Spleen (tissue), 11 donors: ENCODE measurements around the gene SSB. TPM values are rescaled to one million over a fixed set of nuclear protein-coding genes. Genes with fewer than 3 reads are reported as not detected.
"Not testable (repeated sequence)": the region's sequence is repeated elsewhere in the genome, so short reads cannot be mapped to it uniquely, and the experiment has no call there.

Experiments used
- DNase-seq: peaks from one replicate; pipeline ENCODE4 v3.0.0-alpha.2; 2020
- H3K27ac ChIP-seq, 8 donors: fragments of 200-600 bp; sonication (generic) in 7 of 8; 1 replicate in 4 of 8; 2 replicates in 4 of 8; pipeline versions ENCODE4 v1.5.0 to v1.8.0; 2016 to 2021; ENCODE audit warnings: inconsistent platforms in 4 of 8, mild to moderate bottlenecking in 4 of 8, moderate library complexity in 1 of 8
- H3K27me3 ChIP-seq, 7 donors: fragments of 200-600 bp; sonication (generic) in 6 of 7; replicated peaks in 1 of 7; 1 replicate in 4 of 7; 2 replicates in 3 of 7; pipeline versions ENCODE4 v1.5.0 to v1.8.0; 2016 to 2021; ENCODE audit warnings: inconsistent platforms in 3 of 7, mild to moderate bottlenecking in 1 of 7
- H3K36me3 ChIP-seq, 6 donors: fragments of 200-600 bp; sonication (generic) in 5 of 6; 1 replicate in 4 of 6; 2 replicates in 2 of 6; pipeline versions ENCODE4 v1.5.0 to v1.8.0; 2016 to 2021; ENCODE audit warnings: inconsistent platforms in 2 of 6
- H3K4me1 ChIP-seq, 6 donors: fragments of 200-600 bp; sonication (generic) in 5 of 6; 1 replicate in 3 of 6; 2 replicates in 3 of 6; pipeline versions ENCODE4 v1.5.0 to v1.8.0; 2016 to 2021; ENCODE audit warnings: inconsistent platforms in 3 of 6
- H3K4me3 ChIP-seq, 8 donors: fragments of 200-600 bp; sonication (generic) in 7 of 8; 1 replicate in 4 of 8; 2 replicates in 4 of 8; pipeline versions ENCODE4 v1.5.0 to v1.8.0; 2016 to 2021; ENCODE audit warnings: inconsistent platforms in 4 of 8, mild to moderate bottlenecking in 4 of 8, moderate library complexity in 2 of 8
- H3K9me3 ChIP-seq, 8 donors: fragments of 200-600 bp; sonication (generic) in 7 of 8; 1 replicate in 4 of 8; 2 replicates in 4 of 8; pipeline versions ENCODE4 v1.5.0 to v1.8.0; 2016 to 2021; ENCODE audit warnings: inconsistent platforms in 4 of 8
- POLR2A ChIP-seq, 3 donors: fragments of 450-650 bp; IDR thresholded peaks; one replicate each; pipeline ENCODE4 v1.5.1; 2017; ENCODE audit warnings: antibody characterized with exemption in 3 of 3, mild to moderate bottlenecking in 1 of 3
- POLR2AphosphoS5 ChIP-seq, 3 donors: sonication (generic); formaldehyde crosslinking; IDR thresholded peaks; one replicate each; pipeline ENCODE4 v1.5.1; 2017; ENCODE audit warnings: antibody characterized with exemption in 3 of 3
- WGBS, 5 donors: extraction: QIAGEN DNeasy Blood & Tissue Kit in 3 of 5; methylation state at CpG; one replicate each; pipeline versions ENCODE4 v1.1.5 to v1.1.7; 2013 to 2018; 5-methylcytosine and 5-hydroxymethylcytosine counted together
- intact Hi-C: fragments of 100-400 bp; cut with DNase I; formaldehyde crosslinking; loops from one replicate; pipeline ENCODE4 v1.15.0; 2023; ENCODE audit warnings: low total_unique reads
- polyA plus RNA-seq, 3 donors: library from polyadenylated mRNA; stranded (reverse); fragments of 200-250 nt; gene quantifications; one replicate each; pipeline ENCODE4 v1.2.1, GENCODE V29; 2013
- total RNA-seq, 7 donors: library from RNA; depleted of rRNA in 3 of 7; stranded (reverse); fragments of >200 nt in 3 of 7; fragmentation: NEBNext Ultra II Directional in 4 of 7; extraction: Animal tissue kit (Norgen Biotek cat#: 25700) in 4 of 7; gene quantifications; one replicate each; pipeline versions ENCODE4 v1.1.0 to v1.2.1, GENCODE V29; 2016 to 2021
- TF ChIP-seq, protein P1 (sequence below), 11 experiments: fragments of 200-600 bp in 7 of 11; fragments of 450-650 bp in 4 of 11; sonication (generic) in 4 of 11; IDR thresholded peaks in 8 of 11; conservative IDR thresholded peaks in 3 of 11; 1 replicate in 7 of 11; 2 replicates in 4 of 11; pipeline versions ENCODE4 v1.4.0 to v1.8.0; 2016 to 2021; ENCODE audit warnings: antibody characterized with exemption in 11 of 11, inconsistent platforms in 4 of 11, mild to moderate bottlenecking in 1 of 11
- donor health status: healthy with polysubstance abuse.
- donor health status: DM: no; HTN: no; CAD: no; lungs with moderate emphysema.
- donor health status: DM: no; HTN: no; CAD: no.
- donor health status: Bipolar disorder and iron deficiency.
- donor health status: healthy.
- donor health status: DM: no; HTN: no; CAD: no.
- donor health status: DM: yes; HTN: yes; CAD: no.

The SSB gene
- total and polyA plus RNA-seq, 10 donors = 55.1 to 103 (median 74.9) TPM

DNA sequence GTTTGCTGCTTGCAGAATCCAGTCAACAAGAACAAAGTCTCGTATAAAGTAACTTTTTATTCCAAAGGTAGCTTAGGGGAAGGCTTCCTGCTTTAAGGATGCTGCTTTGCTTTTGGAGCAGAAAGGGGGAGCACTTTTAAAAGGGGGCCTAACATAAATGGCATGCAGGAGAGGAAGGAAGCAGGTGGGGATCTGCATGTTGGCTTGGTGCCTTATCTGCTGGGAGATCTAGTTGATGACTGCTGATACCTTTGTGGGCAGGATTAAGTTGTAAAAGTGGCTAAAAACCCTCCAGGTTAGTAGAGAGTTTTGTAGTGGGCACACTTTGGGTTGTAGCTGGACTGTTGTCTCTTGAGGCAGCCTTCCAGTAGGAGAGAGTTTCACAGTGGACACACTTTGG is 51.0 kb downstream of the SSB start:
- Histone ChIP-seq H3K27ac (no peak overlapping the region), H3K4me3 (no peak overlapping the region), H3K4me1 (peaks cover 0 to 38% (median 8%) of the 10 kb centered on the region in 6 donors), H3K9me3 (peaks cover 0 to 8% (median 5%) of the 10 kb centered on the region in 8 donors), H3K27me3 (no peaks in the 10 kb centered on the region), H3K36me3 (peaks cover 0 to 14% (median 0%) of the 10 kb centered on the region in 6 donors)
- WGBS, 5 donors = 93 to 100% (median 96%) methylated on average over 1 of the region's 1 CpG
- intact Hi-C loops = no loop called here
- no peak for DNase-seq
- no peak for TF ChIP-seq POLR2A (IDR thresholded peaks at IDR 0.05)
- TF ChIP-seq, protein P1, sequence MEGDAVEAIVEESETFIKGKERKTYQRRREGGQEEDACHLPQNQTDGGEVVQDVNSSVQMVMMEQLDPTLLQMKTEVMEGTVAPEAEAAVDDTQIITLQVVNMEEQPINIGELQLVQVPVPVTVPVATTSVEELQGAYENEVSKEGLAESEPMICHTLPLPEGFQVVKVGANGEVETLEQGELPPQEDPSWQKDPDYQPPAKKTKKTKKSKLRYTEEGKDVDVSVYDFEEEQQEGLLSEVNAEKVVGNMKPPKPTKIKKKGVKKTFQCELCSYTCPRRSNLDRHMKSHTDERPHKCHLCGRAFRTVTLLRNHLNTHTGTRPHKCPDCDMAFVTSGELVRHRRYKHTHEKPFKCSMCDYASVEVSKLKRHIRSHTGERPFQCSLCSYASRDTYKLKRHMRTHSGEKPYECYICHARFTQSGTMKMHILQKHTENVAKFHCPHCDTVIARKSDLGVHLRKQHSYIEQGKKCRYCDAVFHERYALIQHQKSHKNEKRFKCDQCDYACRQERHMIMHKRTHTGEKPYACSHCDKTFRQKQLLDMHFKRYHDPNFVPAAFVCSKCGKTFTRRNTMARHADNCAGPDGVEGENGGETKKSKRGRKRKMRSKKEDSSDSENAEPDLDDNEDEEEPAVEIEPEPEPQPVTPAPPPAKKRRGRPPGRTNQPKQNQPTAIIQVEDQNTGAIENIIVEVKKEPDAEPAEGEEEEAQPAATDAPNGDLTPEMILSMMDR (IDR thresholded peaks at IDR 0.05 in 8 of 11, conservative IDR thresholded peaks at IDR 0.05 in 3 of 11) = no peak
- no peak for TF ChIP-seq POLR2AphosphoS5 (IDR thresholded peaks at IDR 0.05)

DNA sequence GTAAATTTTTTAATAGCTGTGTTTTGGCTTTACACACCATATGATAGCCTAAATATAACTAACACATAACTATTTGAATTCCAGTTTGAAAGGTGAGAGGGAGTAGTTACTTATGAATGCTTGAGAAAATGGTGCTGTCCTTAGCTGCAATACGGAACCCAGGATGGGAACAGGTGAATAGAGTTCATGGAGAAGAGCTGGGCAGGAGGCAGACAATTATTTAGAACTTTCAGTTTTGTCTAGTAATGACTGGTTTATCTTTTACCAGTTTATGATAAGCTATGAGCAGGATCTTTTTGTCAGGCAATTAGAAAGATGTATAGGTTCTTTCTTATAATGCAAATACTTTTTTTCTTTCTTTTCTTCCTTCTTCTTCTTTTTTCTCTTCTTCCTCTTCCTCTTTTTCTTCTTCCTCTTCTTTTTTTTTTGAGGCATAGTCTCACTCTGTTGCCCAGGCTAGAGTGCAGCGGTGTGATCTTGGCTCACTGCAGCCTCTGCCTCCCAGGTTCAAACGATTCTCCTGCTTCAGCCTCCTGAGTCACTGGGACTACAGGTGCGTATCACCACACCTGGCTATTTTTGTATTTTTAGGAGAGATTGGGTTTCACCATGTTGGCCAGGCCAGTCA is 54.5 kb downstream of the SSB start:
- 72 to 89% (median 77%) methylated on average over 4 of the region's 4 CpGs for WGBS, 5 donors
- H3K4me3 ChIP-seq = no peak overlapping the region
- H3K27me3 ChIP-seq = no peaks in the 10 kb centered on the region

DNA sequence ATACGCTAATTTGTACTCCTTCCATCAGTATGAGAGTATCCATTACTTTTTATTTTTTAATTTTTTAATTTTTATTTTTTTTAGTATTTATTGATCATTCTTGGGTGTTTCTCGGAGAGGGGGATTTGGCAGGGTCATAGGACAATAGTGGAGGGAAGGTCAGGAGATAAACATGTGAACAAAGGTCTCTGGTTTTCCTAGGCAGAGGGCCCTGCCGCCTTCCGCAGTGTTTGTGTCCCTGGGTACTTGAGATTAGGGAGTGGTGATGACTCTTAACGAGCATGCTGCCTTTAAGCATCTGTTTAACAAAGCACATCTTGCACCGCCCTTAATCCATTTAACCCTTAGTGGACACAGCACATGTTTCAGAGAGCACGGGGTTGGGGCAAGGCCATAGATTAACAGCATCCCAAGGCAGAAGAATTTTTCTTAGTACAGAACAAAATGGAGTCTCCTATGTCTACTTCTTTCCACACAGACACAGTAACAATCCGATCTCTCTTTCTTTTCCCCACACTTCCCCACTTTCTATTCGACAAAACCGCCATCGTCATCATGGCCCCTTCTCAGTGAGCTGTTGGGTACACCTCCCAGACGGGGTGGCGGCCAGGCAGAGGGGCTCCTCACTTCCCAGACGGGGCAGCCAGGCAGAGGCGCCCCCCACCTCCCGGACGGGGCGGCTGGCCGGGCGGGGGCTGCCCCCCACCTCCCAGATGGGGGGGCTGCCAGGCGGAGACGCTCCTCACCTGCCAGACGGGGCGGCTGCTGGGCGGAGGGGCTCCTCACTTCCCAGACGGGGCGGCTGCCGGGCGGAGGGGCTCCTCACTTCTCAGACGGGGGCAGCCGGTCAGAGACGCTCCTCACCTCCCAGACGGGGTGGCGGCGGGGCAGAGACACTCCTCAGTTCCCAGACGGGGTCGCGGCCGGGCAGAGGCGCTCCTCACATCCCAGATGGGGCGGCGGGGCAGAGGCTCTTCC is 56.9 kb downstream of the SSB start:
- H3K4me3 ChIP-seq, H3K9me3 ChIP-seq, DNase-seq, H3K27me3 ChIP-seq, intact Hi-C loops, H3K27ac ChIP-seq: not testable (repeated sequence)
- Histone ChIP-seq H3K36me3 (peaks cover 0 to 10% (median under 1%) of the 10 kb centered on the region in 6 donors), H3K4me1 (peaks cover 0 to 14% (median 6%) of the 10 kb centered on the region in 6 donors)
- 95% methylated on average over 24 to 42 of the region's 42 CpGs for WGBS, 5 donors

More for the DNA sequence above, 54.5 kb downstream of the SSB start:
- intact Hi-C loops = no loop called here
- H3K36me3 ChIP-seq = peaks cover 0 to 18% (median 0%) of the 10 kb centered on the region in 6 donors
- peaks cover 0 to 15% (median 6%) of the 10 kb centered on the region in 8 donors for H3K9me3 ChIP-seq
- TF ChIP-seq POLR2A (IDR thresholded peaks at IDR 0.05) (no peak), POLR2AphosphoS5 (IDR thresholded peaks at IDR 0.05) (no peak)
- TF ChIP-seq, protein P1 (IDR thresholded peaks at IDR 0.05 in 8 of 11, conservative IDR thresholded peaks at IDR 0.05 in 3 of 11) = no peak
- peaks cover 0 to 26% (median 6%) of the 10 kb centered on the region in 6 donors for H3K4me1 ChIP-seq
- no peak for DNase-seq
- H3K27ac ChIP-seq = no peak overlapping the region

DNA sequence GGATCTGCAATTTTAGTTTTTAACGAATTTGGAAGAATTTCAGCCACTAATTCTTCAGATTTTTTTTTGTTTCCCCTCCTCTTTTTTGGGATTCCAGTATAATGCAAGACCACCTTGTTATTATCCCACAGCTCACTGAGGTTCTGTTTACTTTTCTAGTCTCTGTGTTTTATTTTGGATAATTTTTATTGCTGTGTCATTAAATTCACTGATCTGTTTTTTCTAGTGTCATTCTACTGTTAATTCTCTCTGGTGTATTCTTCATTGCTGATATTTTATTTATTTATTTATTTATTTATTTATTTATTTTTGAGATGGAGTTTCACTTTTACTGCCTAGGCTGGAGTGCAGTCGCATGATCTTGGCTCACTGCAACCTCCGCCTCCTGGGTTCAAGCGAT is 60.8 kb downstream of the SSB start:
- DNase-seq = no peak
- Histone ChIP-seq H3K27ac (no peak overlapping the region), H3K4me1 (peaks cover 0 to 6% (median 2%) of the 10 kb centered on the region in 6 donors), H3K27me3 (no peaks in the 10 kb centered on the region), H3K36me3 (peaks cover 0 to 10% (median 3%) of the 10 kb centered on the region in 6 donors), H3K9me3 (peaks cover 0 to 9% (median 0%) of the 10 kb centered on the region in 8 donors), H3K4me3 (no peak overlapping the region)
- no peak for TF ChIP-seq POLR2A (IDR thresholded peaks at IDR 0.05)
- TF ChIP-seq POLR2AphosphoS5 (IDR thresholded peaks at IDR 0.05) = no peak
- TF ChIP-seq, protein P1 (IDR thresholded peaks at IDR 0.05 in 8 of 11, conservative IDR thresholded peaks at IDR 0.05 in 3 of 11) = no peak
- intact Hi-C loops = no loop called here
- WGBS, 5 donors = 94 to 98% (median 97%) methylated on average over 4 of the region's 4 CpGs
